CD4-positive, alpha-beta T cell treated with Interleukin-17A for 4 hours (primary cell): ENCODE measurements around the gene BABAM1.

Source experiments
- DNase-seq: peaks from one replicate; pipeline ENCODE4 v3.0.0-alpha.2; 2020; ENCODE audit warnings: mixed read lengths

BABAM1 gene

GRCh38 chr19:17266975-17267788, at the start of gene BABAM1:
TSS of gene BABAM1 (plus strand) at chr19:17267443. CDS start at chr19:17268807, 1,364 bp downstream.
- peak; percentile 94 for DNase-seq

DNA sequence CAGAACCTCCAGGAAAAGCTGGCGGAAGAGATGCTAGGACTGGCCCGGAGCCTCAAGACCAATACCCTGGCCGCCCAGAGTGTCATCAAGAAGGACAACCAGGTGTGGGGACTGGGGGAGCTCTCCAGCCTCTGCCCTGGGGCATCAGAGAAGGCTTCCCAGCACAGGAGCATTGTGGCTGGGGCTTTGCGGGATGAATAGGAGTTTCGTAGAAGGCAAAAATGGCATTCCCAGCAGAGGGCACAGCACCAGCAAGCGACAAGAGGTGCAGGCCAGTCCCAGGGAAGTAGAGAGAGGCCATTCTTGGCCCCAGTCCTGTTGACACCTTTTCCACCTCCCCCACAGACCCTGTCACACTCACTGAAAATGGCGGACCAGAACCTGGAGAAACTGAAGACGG, 48.0 kb upstream of the BABAM1 start:
- DNase-seq: no peak

DNA sequence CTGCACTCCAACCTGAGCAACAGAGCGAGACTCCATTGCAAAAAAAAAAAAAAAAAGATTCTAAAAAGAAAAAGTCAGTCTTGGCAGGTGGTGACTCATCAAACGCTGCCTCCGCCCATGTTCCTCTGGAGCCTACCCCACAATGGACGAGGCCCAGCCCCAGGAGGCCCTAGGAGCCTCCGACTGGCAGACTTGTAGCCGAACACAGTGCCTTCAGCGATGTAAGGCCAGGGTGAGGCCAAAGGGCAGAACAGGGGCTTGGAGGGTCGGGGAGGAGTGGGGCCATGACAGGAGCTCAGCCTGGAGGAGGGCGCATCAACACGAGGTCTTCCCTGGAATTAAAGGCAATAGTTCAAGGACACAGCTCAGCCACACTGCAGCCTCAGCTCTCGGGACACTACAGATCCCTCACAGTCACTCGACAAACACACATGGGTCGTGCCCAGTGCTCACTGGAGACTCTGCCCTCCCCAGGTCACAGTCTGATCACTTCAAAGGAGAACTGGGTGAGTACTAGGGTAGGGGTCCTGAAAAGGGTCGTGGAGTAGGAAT, 47.0 kb upstream of the BABAM1 start:
- DNase-seq: peak; percentile 50

DNA sequence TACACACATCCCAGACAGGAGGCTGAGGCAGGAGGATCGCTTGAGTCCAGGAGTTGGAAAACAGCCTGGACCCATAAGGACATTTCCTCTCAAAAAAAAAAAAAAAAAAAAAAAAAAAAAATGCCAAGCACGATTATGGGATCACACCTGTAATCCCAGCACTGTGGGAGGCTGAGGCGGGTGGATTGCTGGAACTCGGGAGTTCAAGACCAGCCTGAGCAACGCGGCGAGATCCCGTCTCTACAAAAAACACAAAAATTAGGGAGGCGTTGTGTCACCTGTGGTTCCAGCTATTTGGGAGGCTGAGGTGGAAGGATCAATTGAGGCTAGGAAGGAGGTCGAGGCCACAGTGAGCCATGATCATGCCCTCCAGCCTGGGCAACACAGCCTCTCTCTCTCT, 42.2 kb upstream of the BABAM1 start:
- DNase-seq: no peak

- peak; percentile 98 for DNase-seq
Measured at GRCh38 chr19:17226002-17226933, 41.0 kb upstream of the BABAM1 start, which contains the start of gene OCEL1. TSS of gene OCEL1 (plus strand) at chr19:17226226. CDS start at chr19:17226248, 22 bp downstream.

GRCh38 chr19:17227798-17228367, 39.4 kb upstream of the BABAM1 start:
- DNase-seq: no peak

GRCh38 chr19:17229890-17230289, 37.4 kb upstream of the BABAM1 start:
- no peak for DNase-seq

GRCh38 chr19:17232258-17232657, 35.0 kb upstream of the BABAM1 start:
- no peak for DNase-seq

DNA sequence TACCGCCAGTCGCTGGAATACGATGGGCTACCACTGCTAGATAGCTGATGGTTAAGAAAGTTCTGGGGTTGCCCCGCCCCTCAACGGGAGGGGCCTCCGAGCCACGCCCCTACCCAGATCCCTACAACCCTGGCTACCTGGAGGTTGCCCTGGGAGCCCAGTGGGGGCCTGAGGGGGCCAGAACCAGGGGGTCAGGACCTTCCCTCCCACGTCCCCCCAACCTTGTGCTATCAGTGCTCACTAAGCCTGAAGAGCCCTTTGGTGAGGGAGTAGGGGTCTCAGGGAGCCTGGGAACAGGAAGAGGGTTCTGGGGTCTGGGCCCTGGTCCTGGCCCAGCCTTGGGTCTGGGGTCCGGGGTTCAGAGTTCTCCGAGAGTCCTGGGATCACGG, 32.3 kb upstream of the BABAM1 start:
- DNase-seq: peak; percentile 80

DNA sequence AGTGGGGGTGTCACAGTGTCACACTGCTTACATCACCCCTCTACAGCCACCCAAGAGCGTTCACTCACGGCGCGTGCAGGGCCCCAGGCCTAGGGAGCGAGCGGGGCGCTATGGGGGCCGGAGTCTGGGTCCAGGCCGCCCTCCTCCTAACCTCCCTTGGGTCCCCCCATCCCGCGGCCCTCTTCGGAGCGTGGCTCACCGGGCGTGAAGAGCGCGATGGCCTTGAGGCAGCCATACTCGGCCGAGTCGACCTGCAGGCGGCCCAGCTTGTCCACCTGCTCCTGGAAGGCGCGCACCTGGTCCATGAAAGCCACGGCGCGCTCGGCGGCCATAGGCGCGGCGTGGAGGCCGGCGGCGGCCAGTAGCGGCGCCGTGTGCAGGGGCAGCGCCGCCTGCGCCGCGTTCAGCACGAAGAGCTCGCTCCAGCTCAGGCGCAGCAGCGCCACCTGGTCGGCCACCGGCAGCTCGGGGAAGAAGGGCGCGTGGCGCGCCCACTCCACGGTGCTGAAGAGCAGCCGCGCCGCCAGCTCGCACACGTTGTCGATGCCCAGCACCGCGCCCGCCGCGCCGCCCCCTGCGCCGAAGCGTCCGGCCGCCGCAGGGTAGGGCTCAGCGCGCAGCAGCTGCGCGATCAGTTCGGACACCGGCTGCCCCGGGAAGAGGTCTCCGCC, 31.8 kb upstream of the BABAM1 start:
- DNase-seq: peak; percentile 85

DNA sequence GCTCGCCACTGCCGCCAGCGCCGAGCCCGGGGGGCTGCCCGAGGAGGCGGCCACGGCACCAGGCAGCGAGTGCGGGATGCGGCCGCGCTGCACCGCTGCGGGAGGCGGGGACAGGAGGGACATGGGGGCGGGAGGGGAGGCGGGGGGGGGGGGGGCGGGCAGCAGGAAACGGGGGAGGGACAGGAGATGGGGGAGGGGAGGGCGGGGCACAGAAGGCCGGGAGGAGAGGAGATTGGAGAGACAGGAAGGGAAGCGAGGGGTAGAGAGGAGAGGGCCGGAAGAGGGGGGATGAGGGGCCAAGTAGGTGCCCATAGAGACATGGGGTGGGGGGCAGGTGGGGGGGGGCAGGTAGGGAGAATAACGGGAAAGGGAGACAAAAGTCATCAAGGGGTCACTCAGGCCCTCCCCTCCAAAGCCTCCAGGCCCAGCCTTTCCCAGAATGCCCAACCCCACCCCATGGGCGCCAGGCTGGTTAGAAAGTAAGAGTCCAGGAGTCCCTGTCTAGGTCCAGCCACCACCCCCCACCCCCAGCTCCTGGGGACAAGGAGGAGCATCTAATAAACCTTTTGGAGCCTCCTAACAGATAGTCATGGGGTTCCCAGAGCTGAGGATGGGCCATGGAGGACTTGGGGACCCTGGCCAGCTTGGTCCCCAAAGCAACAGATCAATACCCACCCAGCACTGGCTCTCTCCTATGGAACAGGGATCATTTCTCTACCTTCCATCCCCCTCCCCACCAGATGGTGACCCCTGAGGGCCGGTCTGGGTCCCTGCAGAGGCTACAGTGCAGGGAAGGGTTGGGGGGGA, 31.1 kb upstream of the BABAM1 start:
- peak; percentile 58 for DNase-seq

- no peak for DNase-seq
Measured at GRCh38 chr19:17236811-17237543, 30.3 kb upstream of the BABAM1 start.

- no peak for DNase-seq
Measured at GRCh38 chr19:17237747-17238706, 29.2 kb upstream of the BABAM1 start.

- no peak for DNase-seq
Measured at GRCh38 chr19:17240062-17240752, 27.0 kb upstream of the BABAM1 start.

DNA sequence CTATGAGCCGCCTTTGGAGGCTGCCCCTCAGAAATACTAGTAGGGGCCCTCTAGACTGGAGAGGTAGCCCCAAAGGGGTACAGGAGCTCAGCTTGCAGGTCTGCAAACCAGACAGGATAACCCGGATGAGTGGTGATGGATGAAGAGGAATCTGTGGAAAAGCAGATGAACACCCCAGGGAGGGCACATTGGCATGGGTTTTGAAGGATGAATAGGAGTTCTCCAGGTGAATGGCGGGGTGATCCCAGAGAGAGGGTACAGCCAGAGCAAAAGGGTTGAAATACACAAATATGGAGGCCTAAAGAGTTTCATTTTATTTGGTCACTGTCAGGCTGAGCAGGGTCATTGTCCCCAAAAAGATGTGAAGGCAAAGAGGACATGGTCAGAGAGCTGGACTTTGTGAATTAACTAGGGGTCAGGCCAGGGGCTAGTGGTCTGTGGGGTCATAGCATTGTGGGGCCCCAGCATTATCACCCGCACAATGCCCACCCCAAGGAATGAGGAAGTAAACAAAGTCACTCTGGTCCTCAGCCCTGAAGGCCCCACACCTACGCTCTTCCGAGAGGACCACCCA, 26.3 kb upstream of the BABAM1 start:
- DNase-seq: no peak

GRCh38 chr19:17242431-17243208, 24.6 kb upstream of the BABAM1 start:
- no peak for DNase-seq

GRCh38 chr19:17243211-17243829, 23.9 kb upstream of the BABAM1 start:
- no peak for DNase-seq
